Measurements from ENCODE around the gene TAPT1.

The TAPT1 gene

DNA sequence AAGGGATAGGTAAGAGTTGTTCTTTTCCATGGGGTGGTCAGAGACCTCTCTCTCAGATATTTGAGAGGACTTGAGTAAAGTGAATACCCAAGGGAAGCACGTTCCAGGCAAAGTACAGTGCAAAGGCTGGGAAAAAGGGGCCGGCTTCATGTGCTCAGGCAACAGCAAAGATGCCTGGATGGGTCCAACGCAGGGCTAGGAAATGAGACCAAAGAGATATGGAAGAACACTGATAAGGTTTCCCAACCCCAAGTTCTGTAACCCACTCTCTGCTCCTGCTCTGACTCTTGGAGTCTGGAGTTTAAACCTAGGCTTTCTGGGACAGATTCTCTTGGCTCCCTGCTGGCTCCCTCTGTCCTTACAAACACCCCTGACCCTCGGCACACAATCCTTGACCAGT, 106.3 kb downstream of the TAPT1 start:
- no peak overlapping the region for H3K4me3 ChIP-seq (ENCODE audit: low read length)
- DNase-seq (ENCODE audit: low read depth, low spot score), result no peak

DNA sequence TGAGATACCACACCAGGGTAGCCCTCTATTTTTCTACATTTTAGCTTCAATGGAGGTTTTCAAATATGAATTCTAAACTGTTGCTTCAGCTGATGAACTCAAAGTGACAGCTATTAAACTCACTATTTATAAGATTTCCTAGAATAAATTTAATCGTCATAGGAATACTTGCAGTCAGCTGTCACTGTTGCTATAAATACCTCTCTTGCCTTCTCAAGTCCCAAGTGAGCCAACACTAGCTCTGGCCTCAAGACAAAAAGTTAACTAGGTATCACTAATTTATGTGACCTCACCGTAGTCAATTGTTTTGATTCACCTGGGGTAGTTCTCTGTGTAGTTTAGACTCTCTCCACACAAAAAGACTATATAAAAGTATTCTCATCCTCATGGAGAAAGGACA, 108.2 kb downstream of the TAPT1 start:
- no peak for DNase-seq (ENCODE audit: low read depth, low spot score)
- H3K4me3 ChIP-seq (ENCODE audit: low read length), result no peak overlapping the region

DNA sequence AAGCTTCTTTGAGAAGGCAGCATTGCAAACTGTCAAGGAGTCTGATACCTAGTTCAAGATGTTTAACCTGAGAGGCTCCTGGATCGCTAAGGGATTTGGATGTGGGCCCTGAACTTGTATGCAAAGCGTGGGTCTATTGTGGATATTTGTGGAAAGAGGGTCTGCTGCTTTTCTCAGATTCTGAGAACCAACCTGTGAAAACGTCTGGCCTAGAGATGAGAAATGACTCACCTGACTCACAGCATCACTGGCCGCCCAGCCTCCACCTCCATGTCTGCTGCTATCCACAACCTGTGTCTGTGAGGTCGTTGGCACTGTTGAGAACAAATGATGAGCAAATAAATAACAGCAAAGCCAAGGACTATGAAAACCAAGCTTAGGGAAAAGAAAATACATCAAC, 109.1 kb downstream of the TAPT1 start:
- DNase-seq (ENCODE audit: low read depth, low spot score), result no peak
- H3K4me3 ChIP-seq (ENCODE audit: low read length), result no peak overlapping the region

DNA sequence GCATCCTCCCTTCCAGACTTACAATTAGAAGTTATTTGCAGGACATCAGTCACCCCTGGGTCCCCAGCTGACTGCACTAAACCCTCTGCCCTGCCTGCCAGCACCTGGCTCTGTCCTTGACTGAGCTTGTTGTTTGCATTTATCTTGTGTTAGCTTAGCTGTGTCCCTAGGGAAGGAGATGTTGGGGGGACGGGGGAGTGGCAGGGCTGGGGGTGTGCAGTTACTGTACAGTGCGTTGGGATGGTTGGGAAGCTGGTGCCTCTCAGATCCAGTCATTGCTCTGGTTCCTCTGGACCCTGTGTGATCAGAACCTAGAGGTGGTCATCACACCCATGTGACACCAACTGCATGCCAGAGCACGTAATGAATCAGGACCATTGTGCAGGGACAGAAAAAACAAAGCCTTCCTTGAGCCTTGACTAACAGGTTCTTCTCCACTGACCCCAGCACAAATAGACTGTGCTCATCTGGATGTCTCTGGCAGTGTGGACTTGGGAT, 109.7 kb downstream of the TAPT1 start:
- H3K4me3 ChIP-seq (ENCODE audit: low read length), result no peak overlapping the region

DNA sequence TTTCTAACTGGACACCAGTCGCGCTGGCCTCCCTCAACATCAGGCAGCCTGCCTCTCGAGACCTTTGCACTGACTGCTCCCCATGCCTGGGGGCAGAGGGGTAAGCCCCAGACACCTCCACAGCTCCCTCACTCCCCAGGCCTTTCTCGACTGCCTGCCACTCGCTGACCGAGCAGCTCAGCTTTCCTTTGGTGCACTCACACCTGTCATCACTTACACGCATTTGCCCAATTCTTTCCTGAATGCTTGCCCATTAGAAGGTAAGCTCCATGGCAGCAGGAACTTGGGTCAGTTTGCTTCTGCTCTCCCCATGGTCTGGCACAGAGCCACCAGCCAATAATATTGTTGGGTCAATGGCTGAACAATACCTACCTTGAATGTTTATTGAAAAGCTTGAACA, 110.3 kb downstream of the TAPT1 start:
- H3K4me3 ChIP-seq (ENCODE audit: low read length), result no peak overlapping the region
- DNase-seq (ENCODE audit: low read depth, low spot score), result no peak

More for the DNA sequence above, 109.7 kb downstream of the TAPT1 start:
- no peak for DNase-seq (ENCODE audit: low read depth, low spot score)

DNA sequence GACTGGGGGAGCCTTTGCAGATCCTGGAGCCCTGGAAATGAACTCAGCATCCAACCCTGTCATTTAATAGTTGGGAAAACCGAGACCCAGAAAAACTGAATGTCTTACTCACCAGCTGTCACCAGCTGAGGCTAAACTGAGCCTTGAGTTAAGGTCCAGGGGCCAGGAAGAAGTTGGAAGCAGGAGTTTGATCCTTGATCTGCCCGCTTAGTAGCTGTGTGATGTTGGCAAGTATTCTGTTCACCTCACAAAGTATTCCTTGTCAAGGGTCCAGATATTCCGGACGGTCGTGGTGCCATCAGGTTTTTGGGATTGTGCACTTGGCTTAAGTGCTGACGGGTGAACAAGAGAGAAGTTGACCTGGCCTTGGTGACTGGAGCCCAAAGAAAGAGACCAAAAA, 111.7 kb downstream of the TAPT1 start:
- H3K4me3 ChIP-seq (ENCODE audit: low read length), result no peak overlapping the region
- DNase-seq (ENCODE audit: low read depth, low spot score), result no peak

DNA sequence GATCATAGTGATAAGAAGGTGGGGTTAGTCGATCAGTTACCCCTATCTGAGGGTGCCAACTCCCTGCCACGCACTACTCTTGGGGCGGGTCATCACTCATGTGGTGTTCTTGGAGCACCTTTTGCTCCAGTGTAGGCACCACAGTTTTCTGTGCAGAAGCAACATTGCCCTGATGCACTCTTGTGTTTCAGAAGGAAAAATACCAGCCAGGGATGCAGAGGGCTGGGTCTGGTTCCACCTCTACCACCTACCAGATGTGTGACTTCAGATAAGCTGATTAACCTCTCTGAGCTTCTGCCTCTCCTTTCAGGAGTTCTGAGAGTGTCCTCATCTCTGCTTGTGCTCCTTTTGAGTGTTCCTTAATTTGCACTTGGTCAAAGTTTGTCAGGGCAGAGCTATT, 112.5 kb downstream of the TAPT1 start:
- DNase-seq (ENCODE audit: low read depth, low spot score), result no peak
- H3K4me3 ChIP-seq (ENCODE audit: low read length), result no peak overlapping the region

DNA sequence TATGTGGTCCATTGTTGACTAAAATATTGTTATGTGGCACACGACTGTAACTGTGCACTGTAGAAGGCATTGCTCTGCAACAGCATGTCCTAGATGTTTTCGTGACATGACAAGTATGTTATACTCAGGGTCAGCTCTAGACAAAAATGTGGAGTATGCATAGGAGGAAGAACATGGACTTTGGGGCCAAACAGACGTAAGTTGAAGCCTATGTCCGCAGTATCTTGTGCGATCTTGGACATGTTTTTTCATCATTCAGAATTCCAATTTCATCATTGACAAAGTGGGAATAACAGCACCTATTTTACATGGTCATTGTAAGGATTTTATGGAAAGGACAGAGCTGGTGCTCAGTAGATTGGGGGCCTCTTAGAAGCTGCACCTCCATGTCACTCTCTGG, 114.7 kb downstream of the TAPT1 start:
- no peak overlapping the region for H3K4me3 ChIP-seq (ENCODE audit: low read length)
- DNase-seq (ENCODE audit: low read depth, low spot score), result no peak

DNA sequence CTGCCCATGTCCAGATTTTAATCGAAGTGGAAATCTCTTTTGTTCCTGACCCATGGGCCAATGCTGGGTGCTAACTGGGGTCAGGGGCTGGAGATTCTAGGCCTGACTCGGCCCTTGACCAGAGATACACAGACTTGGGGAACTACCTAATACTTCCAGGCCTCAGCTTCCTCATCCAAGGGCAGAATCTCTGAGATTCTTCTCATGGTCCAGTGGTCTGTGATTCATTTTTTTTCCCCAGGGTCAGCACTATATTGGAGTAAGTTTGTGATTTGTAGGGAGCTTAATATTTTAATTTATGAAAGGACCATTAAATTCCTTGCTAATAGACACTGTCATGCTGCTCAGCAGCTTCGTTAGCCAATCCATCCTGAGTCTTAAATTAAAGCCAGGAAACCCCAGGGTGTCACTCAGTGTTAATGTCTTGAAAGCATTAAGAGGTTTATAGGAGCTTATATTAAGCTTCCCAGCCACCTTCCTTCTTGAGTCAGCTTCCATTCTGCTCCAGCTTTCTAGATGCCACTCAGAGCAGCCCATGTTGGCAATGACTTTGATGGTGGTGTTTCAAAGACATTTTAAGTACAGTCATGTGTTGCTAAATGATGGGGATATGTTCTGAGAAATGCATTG, 115.5 kb downstream of the TAPT1 start:
- H3K4me3 ChIP-seq (ENCODE audit: low read length), result no peak overlapping the region
- no peak for DNase-seq (ENCODE audit: low read depth, low spot score)
